Thoracic aorta (tissue), 2 donors: ENCODE results near the gene RAB27B. TPM values are rescaled to one million over a fixed set of nuclear protein-coding genes. Genes with fewer than 3 reads are reported as not detected.

Experiments used
- ATAC-seq: fragments of 150-250 bp; one replicate; pipeline ENCODE4 v1.8.0; 2017; ENCODE audit warnings: low read depth; ENCODE audit not compliant: insufficient number of reproducible peaks, low FRiP score
- DNase-seq: peaks from one replicate; pipeline ENCODE4 v3.0.0-alpha.2; 2020; ENCODE audit warnings: low spot score
- H3K27ac ChIP-seq, 2 donors: fragments of 200-600 bp; sonication (generic); 1 replicate in 1 of 2; 2 replicates in 1 of 2; pipeline ENCODE4 v1.5.1; 2016; ENCODE audit warnings: mild to moderate bottlenecking in 2 of 2, moderate library complexity in 2 of 2
- H3K27me3 ChIP-seq: fragments of 200-600 bp; sonication (generic); replicated peaks from 2 replicates; pipeline ENCODE4 v1.6.0; 2016; ENCODE audit warnings: mild to moderate bottlenecking; ENCODE audit not compliant: insufficient read depth
- H3K36me3 ChIP-seq: fragments of 200-600 bp; sonication (generic); one replicate; pipeline ENCODE4 v1.5.1; 2016
- H3K4me1 ChIP-seq, 2 donors: fragments of 200-600 bp; sonication (generic); 1 replicate in 1 of 2; 2 replicates in 1 of 2; pipeline versions ENCODE4 v1.5.1 to v1.6.0; 2016; ENCODE audit warnings: low read depth in 2 of 2, mild to moderate bottlenecking in 1 of 2; ENCODE audit not compliant: control insufficient read depth in 1 of 2
- H3K4me3 ChIP-seq: fragments of 200-600 bp; sonication (generic); 2 replicates; pipeline ENCODE4 v1.5.1; 2016; ENCODE audit warnings: mild to moderate bottlenecking
- H3K9me3 ChIP-seq: fragments of 200-600 bp; sonication (generic); 2 replicates; pipeline ENCODE4 v1.5.1; 2016
- CTCF ChIP-seq: fragments of 200-600 bp; sonication (generic); IDR thresholded peaks from one replicate; pipeline ENCODE4 v1.5.1; 2019; ENCODE audit warnings: antibody characterized with exemption
- total RNA-seq, 2 donors: library from RNA; depleted of rRNA; stranded (reverse); fragments of >200 nt; gene quantifications; one replicate each; pipeline versions ENCODE4 v1.1.0 to v1.2.3, GENCODE V29; 2016

The RAB27B gene
- total RNA-seq, 2 donors from 2014 or later: 0.42 to 0.95 TPM

GRCh38 chr18:54888378-54888777 lies 60.1 kb downstream of the RAB27B start:
- no peaks in the 10 kb centered on the region for H3K4me1 ChIP-seq
- no peak for ATAC-seq
- no peak for TF ChIP-seq CTCF
- H3K36me3 ChIP-seq: no peaks in the 10 kb centered on the region
- DNase-seq: no peak
- no peaks in the 10 kb centered on the region for H3K27me3 ChIP-seq
- no peak overlapping the region for H3K27ac ChIP-seq
- H3K9me3 ChIP-seq: no peaks in the 10 kb centered on the region
- no peak overlapping the region for H3K4me3 ChIP-seq

DNA sequence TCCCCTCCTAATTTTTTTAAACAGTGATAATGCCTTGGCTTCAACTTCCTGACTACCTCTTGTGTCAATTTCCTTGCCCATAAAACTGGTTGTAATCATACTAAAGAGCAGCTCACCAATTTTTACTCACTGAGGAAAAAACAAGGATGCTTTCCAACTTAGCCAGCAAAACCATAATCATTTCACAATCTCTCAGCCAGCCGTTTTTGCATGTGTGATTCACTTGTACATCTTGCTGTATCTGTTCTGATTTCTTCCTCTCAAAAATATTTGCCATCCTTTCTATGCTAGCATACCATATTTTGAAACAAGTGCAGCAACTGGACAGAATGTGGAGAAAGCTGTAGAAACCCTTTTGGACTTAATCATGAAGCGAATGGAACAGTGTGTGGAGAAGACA lies 60.7 kb downstream of the RAB27B start:
- ATAC-seq (no peak), DNase-seq (no peak)
- no peak for TF ChIP-seq CTCF
- Histone ChIP-seq H3K27ac (no peak overlapping the region), H3K27me3 (no peaks in the 10 kb centered on the region), H3K36me3 (no peaks in the 10 kb centered on the region), H3K4me1 (no peaks in the 10 kb centered on the region), H3K4me3 (no peak overlapping the region), H3K9me3 (no peaks in the 10 kb centered on the region)

DNA sequence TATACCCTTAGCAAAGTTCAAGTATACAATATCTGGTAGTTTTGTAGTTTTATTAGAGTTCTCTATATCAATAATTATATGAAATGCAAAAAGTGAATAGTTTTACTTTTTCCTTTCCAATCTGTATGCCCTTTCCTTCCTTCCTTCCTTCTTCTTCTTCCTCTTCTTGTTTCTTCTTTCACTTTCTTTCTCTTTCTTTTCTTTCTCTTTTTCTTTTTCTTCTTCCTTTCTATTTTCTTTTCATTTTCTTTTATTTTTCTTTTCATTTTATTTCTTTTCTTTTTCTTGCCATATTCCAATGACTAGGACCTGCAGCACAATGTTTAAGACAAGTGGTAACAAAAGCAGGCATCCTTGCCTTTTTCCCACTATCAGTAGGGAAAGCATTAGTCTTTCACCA lies 71.2 kb downstream of the RAB27B start:
- ATAC-seq (no peak), DNase-seq (no peak)
- Histone ChIP-seq H3K27ac (no peak overlapping the region), H3K4me3 (no peak overlapping the region), H3K9me3 (no peaks in the 10 kb centered on the region), H3K36me3 (no peaks in the 10 kb centered on the region), H3K4me1 (no peaks in the 10 kb centered on the region), H3K27me3 (no peaks in the 10 kb centered on the region)
- no peak for TF ChIP-seq CTCF

DNA sequence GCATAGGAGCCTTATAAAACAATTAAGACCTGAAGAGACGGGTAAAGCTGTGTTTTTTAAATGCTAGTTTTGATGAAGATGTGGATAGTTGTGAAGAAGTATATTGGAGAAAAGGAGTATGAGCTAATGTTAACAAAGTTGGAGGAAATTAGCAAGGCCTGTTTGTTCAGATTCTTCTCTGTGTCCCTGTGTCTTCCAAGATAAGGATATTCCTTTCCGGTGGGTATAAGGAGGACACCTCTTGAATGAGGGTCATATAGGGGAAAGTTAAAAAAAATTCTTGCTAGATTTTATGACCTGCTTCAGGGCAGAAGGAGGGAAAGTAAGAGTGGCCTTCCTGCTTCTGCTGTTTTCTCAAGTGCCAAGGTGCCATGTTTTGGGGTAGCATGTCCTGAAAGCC lies 72.0 kb downstream of the RAB27B start:
- ATAC-seq: no peak
- no peak for TF ChIP-seq CTCF
- Histone ChIP-seq H3K27me3 (no peaks in the 10 kb centered on the region), H3K9me3 (no peaks in the 10 kb centered on the region), H3K4me3 (no peak overlapping the region), H3K27ac (no peak overlapping the region), H3K4me1 (no peaks in the 10 kb centered on the region), H3K36me3 (no peaks in the 10 kb centered on the region)
- DNase-seq: no peak

- Histone ChIP-seq H3K36me3 (no peaks in the 10 kb centered on the region), H3K4me1 (no peaks in the 10 kb centered on the region), H3K27ac (no peak overlapping the region), H3K4me3 (no peak overlapping the region), H3K9me3 (no peaks in the 10 kb centered on the region), H3K27me3 (no peaks in the 10 kb centered on the region)
- ATAC-seq (no peak), DNase-seq (no peak)
- no peak for TF ChIP-seq CTCF
Observed at GRCh38 chr18:54904581-54904980, 76.3 kb downstream of the RAB27B start.
